Right atrium auricular region (tissue), 2 donors: Measurements from ENCODE around the gene BEND3. TPM values are rescaled to one million over a fixed set of nuclear protein-coding genes. Genes with fewer than 3 reads are reported as not detected.

Experiments
- DNase-seq: peaks from one replicate; pipeline ENCODE4 v3.0.0-alpha.2; 2019; ENCODE audit warnings: low spot score
- H3K27ac ChIP-seq, 2 donors: fragments of 200-600 bp; sonication (generic); 1 replicate in 1 of 2; 2 replicates in 1 of 2; pipeline ENCODE4 v1.5.1; 2016 to 2019
- H3K27me3 ChIP-seq, 2 donors: fragments of 200-600 bp; sonication (generic); one replicate each; pipeline versions ENCODE4 v1.5.1 to v1.6.0; 2017 to 2019
- H3K36me3 ChIP-seq: fragments of 200-600 bp; sonication (generic); one replicate; pipeline ENCODE4 v1.5.1; 2016
- H3K4me1 ChIP-seq, 2 donors: fragments of 200-600 bp; sonication (generic); one replicate each; pipeline versions ENCODE4 v1.5.1 to v1.6.0; 2017 to 2019
- H3K4me3 ChIP-seq, 2 donors: fragments of 200-600 bp; sonication (generic); 1 replicate in 1 of 2; 2 replicates in 1 of 2; pipeline ENCODE4 v1.5.1; 2017 to 2019; ENCODE audit warnings: mild to moderate bottlenecking in 1 of 2, moderate library complexity in 1 of 2
- H3K9me3 ChIP-seq, 2 donors: fragments of 200-600 bp; sonication (generic); one replicate each; pipeline ENCODE4 v1.5.1; 2019
- total RNA-seq, 2 donors: library from RNA; depleted of rRNA; stranded (reverse); fragments of >200 nt; gene quantifications; one replicate each; pipeline ENCODE4 v1.1.0, GENCODE V29; 2016
- TF ChIP-seq, protein P1 (sequence below), 2 donors: fragments of 200-600 bp; sonication (generic); IDR thresholded peaks; one replicate each; pipeline ENCODE4 v1.5.1; 2019; ENCODE audit warnings: antibody characterized with exemption in 2 of 2

BEND3 gene
- total RNA-seq, 2 donors from 2014 or later, result 0.56 to 1.9 TPM

DNA sequence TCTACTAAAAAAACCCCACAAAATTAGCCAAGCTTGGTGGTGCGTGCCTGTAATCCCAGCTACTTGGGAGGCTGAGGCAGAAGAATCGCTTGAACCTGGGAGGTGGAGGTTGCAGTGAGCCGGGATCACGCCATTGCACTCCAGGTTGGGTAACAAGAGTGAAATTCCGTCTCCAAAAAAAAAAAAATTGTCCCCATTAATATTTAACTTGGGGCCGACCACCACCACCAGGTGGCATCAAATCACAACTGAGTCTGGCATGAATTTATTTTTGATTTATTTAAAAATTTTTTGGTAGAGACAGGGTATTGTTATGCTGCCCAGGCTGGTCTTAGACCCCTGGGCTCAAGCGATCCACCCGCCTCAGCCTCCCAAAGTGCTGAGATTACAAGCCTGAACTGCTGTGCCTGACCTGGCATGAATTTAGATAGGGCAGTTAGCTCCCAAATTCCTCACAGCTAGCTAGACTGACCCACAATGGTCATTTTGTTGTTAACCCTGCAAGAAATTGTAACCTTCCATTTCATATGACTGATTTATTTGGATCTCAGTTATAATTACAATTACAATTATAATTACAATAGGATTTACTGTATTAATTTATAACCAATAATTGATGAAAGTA is 17.1 kb upstream of the BEND3 start:
- H3K27me3 ChIP-seq, result no peaks in the 10 kb centered on the region
- H3K9me3 ChIP-seq, result no peaks in the 10 kb centered on the region
- no peaks in the 10 kb centered on the region for H3K36me3 ChIP-seq
- no peak for DNase-seq
- no peak overlapping the region for H3K27ac ChIP-seq
- H3K4me3 ChIP-seq, result no peak overlapping the region
- H3K4me1 ChIP-seq, result peaks cover 0 to 10% of the 10 kb centered on the region in 2 donors
- TF ChIP-seq, protein P1, sequence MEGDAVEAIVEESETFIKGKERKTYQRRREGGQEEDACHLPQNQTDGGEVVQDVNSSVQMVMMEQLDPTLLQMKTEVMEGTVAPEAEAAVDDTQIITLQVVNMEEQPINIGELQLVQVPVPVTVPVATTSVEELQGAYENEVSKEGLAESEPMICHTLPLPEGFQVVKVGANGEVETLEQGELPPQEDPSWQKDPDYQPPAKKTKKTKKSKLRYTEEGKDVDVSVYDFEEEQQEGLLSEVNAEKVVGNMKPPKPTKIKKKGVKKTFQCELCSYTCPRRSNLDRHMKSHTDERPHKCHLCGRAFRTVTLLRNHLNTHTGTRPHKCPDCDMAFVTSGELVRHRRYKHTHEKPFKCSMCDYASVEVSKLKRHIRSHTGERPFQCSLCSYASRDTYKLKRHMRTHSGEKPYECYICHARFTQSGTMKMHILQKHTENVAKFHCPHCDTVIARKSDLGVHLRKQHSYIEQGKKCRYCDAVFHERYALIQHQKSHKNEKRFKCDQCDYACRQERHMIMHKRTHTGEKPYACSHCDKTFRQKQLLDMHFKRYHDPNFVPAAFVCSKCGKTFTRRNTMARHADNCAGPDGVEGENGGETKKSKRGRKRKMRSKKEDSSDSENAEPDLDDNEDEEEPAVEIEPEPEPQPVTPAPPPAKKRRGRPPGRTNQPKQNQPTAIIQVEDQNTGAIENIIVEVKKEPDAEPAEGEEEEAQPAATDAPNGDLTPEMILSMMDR (IDR thresholded peaks at IDR 0.05), result peak in 1 of 2 donors; percentile 60

DNA sequence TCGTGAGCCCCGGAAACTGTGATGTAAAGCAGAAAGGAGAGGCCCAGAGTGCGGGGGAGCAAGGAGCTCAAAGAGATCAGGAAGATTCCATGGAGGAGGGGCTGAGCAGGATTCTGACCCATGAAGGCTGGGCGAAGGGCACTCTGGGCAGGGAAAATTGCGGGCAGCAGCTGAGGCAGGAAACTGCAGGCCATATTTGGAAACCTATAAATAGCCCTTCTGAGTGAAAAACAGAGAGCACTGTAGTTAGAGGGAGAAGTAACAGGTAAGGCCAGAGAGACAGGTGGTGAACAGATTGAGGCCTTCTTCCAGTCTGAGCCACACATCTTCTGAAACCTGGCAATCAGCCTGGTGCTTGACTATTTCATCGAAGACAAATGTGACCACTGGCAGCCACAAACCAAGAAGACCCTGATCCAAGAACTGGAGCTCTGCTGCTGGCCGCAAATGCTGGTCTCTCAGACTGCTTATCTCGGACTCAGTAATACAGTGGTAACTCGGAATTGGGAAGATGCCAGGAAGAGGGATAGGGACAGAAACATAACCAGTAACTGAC is 14.1 kb upstream of the BEND3 start:
- DNase-seq, result no peak
- no peak overlapping the region for H3K4me3 ChIP-seq
- H3K4me1 ChIP-seq, result peaks cover 0 to 10% of the 10 kb centered on the region in 2 donors
- H3K36me3 ChIP-seq, result no peaks in the 10 kb centered on the region
- no peaks in the 10 kb centered on the region for H3K27me3 ChIP-seq
- TF ChIP-seq, protein P1 (IDR thresholded peaks at IDR 0.05), result no peak
- no peaks in the 10 kb centered on the region for H3K9me3 ChIP-seq
- H3K27ac ChIP-seq, result no peak overlapping the region

DNA sequence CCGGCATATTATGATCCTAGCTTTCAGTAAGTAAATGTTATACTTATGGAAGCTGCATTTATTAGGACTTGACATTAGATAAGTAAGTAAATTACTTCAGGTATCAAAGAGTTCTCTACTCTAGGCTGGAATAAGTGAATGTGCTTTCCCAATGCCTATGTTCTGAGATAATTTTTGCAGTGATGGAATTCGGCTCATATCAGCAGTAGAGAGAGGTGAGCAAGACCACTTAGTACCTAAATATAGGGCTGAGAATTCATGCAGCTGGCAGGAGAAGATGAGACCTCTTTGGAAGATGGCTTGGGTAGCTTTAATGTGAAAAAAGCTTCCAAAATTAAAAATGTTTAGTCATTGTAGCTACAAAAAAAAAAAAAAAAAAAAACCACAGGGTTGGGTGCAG is 13.3 kb upstream of the BEND3 start:
- Histone ChIP-seq H3K36me3 (no peaks in the 10 kb centered on the region), H3K4me1 (peaks cover 0 to 10% of the 10 kb centered on the region in 2 donors), H3K27me3 (no peaks in the 10 kb centered on the region), H3K4me3 (no peak overlapping the region), H3K27ac (no peak overlapping the region), H3K9me3 (no peaks in the 10 kb centered on the region)
- TF ChIP-seq, protein P1 (IDR thresholded peaks at IDR 0.05), result no peak
- DNase-seq, result no peak

DNA sequence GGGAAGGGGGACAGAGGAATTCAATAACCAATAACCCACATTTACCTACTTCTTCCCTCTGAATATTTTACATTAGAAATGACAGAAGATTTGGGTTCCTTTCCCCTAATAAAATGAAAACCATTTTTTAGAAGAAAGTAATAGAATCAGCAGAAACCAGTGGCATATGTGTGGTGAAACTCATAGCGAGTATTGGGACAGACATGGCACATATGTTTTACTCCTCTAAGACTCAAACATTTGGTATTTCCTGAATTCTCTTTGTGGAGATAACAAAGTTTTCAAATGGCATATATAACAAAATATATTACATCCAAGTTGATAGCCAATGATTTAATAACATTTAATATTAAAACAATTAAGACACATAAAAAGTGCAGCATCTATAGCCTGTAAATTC is 12.9 kb upstream of the BEND3 start:
- H3K4me1 ChIP-seq, result peaks cover 0 to 10% of the 10 kb centered on the region in 2 donors
- H3K27ac ChIP-seq, result no peak overlapping the region
- H3K4me3 ChIP-seq, result no peak overlapping the region
- H3K9me3 ChIP-seq, result no peaks in the 10 kb centered on the region
- DNase-seq, result no peak
- H3K36me3 ChIP-seq, result no peaks in the 10 kb centered on the region
- TF ChIP-seq, protein P1 (IDR thresholded peaks at IDR 0.05), result no peak
- no peaks in the 10 kb centered on the region for H3K27me3 ChIP-seq

DNA sequence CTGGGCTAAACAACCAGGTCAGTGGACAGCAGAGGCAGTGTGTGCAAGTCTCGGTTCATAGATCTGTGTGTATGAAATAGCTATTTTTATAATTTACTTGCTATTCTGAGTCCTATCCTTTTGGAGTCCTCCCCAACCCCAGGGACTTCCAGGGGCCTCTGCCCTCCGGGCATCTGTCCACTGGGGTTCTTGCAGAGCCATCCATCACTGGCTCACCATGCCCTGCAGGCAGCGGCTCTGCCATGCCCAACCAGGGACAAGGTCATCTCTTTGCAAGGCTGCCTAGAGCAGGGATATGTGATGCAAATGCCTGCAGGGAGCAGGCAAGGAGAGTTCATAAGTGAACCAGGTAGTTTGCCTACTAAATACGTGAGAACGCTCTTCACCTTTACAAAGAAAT is 10.5 kb upstream of the BEND3 start:
- Histone ChIP-seq H3K4me3 (no peak overlapping the region), H3K27ac (no peak overlapping the region), H3K9me3 (no peaks in the 10 kb centered on the region), H3K36me3 (no peaks in the 10 kb centered on the region), H3K4me1 (peaks cover 0 to 10% of the 10 kb centered on the region in 2 donors), H3K27me3 (no peaks in the 10 kb centered on the region)
- DNase-seq, result no peak
- TF ChIP-seq, protein P1 (IDR thresholded peaks at IDR 0.05), result no peak

DNA sequence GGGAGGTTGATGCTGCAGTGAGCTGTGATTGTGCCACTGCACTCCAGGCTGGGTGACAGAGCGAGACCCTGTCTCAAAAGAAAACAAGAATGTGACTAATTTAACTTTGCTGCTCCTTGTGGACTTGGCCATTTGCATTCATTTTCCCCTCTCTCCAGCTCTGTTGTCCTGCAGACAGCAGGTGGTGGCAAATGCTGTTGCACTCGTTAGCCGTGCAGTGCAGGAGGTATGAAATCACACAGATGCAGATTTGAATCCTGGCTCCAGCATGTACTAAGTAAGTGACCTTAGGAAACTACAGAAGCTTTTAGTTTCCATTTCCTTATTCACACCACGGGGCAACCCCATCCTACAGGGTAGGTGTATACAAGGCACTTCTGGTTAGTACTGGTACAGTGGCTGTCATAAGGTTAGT is 9.6 kb upstream of the BEND3 start:
- no peak overlapping the region for H3K4me3 ChIP-seq
- H3K27me3 ChIP-seq, result no peaks in the 10 kb centered on the region
- peaks cover 0 to 8% of the 10 kb centered on the region in 2 donors for H3K4me1 ChIP-seq
- H3K9me3 ChIP-seq, result no peaks in the 10 kb centered on the region
- TF ChIP-seq, protein P1 (IDR thresholded peaks at IDR 0.05), result no peak
- no peak overlapping the region for H3K27ac ChIP-seq
- H3K36me3 ChIP-seq, result no peaks in the 10 kb centered on the region
- no peak for DNase-seq
